Activated naive CD8-positive, alpha-beta T cell treated with anti-CD3 and anti-CD28 coated beads for 36 hours (primary cell): ENCODE results near the gene ZNF227. TPM values are rescaled to one million over a fixed set of nuclear protein-coding genes. Genes with fewer than 3 reads are reported as not detected.
"Not testable (repeated sequence)": the region's sequence is repeated elsewhere in the genome, so short reads cannot be mapped to it uniquely, and the experiment has no call there.

Experiments used
- DNase-seq: peaks from one replicate; pipeline ENCODE4 v3.0.0; 2021
- H3K27ac Mint-ChIP-seq: one replicate; pipeline ENCODE4 v1.8.0; 2022; ENCODE audit warnings: mild to moderate bottlenecking, moderate library complexity, mixed read lengths
- H3K27me3 Mint-ChIP-seq: one replicate; pipeline ENCODE4 v1.8.0; 2022; ENCODE audit warnings: mild to moderate bottlenecking, mixed read lengths
- H3K36me3 Mint-ChIP-seq: one replicate; pipeline ENCODE4 v1.8.0; 2021; ENCODE audit warnings: mild to moderate bottlenecking, mixed read lengths
- H3K4me1 Mint-ChIP-seq: one replicate; pipeline ENCODE4 v1.8.0; 2021; ENCODE audit warnings: mixed read lengths
- H3K4me3 Mint-ChIP-seq: one replicate; pipeline ENCODE4 v1.8.0; 2022; ENCODE audit warnings: mild to moderate bottlenecking, moderate library complexity, mixed read lengths
- H3K9me3 Mint-ChIP-seq: one replicate; pipeline ENCODE4 v1.8.0; 2022; ENCODE audit warnings: mixed read lengths
- total RNA-seq, 2 experiments: library from RNA; stranded (reverse); gene quantifications; one replicate each; pipeline ENCODE4 v1.2.3, GENCODE V29; 2021

ZNF227 gene
- total RNA-seq, result 10 to 100 TPM; 24.2 to 24.5 TPM

DNA sequence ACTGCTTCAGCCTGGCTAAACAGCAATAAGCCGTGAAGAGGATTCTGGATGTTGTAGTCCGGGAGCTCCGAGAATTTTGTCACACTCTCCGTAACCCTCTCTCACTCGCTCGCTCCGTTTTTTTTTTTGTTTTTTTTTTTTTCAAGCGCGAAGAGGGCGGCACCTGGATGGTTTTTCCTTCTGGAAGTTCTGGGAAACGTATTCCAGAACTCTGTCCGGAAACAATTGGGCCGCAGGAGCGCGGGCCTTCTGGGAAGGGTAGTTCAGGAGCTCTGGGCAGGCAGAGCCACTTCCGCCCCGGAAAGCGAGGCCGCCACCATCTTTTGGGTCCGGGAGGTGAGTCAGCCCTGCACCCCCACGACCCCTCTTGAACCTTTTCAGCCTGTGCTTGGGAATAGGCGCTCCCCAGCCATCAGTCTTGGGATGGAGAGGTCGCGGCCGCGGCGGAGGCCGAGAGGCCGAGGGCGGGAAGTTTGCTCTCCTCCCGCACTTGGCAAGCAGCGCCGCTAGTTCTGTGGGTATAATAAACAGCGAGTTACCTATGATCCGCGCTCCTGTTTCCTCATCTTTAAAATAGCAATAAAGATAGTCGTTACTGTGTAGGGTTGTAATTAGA is at the start of gene ZNF227:
Gene ZNF227, plus strand, starts transcription at position 283 of the 616 bp plus-strand sequence. CDS start 5,261 bp downstream, outside the sequence.
- no peaks in the 10 kb centered on the region for H3K27me3 Mint-ChIP-seq
- peaks cover 12% of the 10 kb centered on the region for H3K4me1 Mint-ChIP-seq
- H3K27ac Mint-ChIP-seq, result peak within 1 kb of the TSS; percentile 93
- peaks cover 42% of the 10 kb centered on the region for H3K36me3 Mint-ChIP-seq
- peak within 1 kb of the TSS; percentile 92 for H3K4me3 Mint-ChIP-seq
- DNase-seq, result peak; percentile 83
- H3K9me3 Mint-ChIP-seq, result peaks cover 7% of the 10 kb centered on the region

GRCh38 chr19:44163789-44164188 is 48.5 kb upstream of the ZNF227 start:
- Mint-ChIP-seq H3K9me3 (peaks cover 41% of the 10 kb centered on the region), H3K27me3 (no peaks in the 10 kb centered on the region), H3K4me1 (peaks cover 29% of the 10 kb centered on the region), H3K27ac (no peak overlapping the region), H3K4me3 (no peak overlapping the region), H3K36me3 (peaks cover 34% of the 10 kb centered on the region)
- no peak for DNase-seq

DNA sequence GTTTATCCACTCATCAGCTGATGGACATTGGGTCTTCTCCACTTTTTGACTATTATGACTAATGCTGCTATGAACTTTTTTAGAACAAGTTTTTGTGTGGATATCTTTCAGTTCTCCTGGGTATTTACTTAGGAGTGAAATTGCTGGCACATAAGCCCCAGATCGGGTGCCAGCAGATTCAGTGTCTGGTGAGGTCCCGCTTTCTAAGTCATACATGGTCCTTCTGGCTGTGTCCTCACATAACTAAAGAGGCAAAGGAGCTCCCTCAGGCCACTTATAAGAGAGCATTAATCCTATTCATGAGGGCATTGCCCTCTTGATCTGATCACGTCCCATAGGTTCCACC is 48.0 kb upstream of the ZNF227 start:
- Mint-ChIP-seq H3K9me3 (peaks cover 43% of the 10 kb centered on the region), H3K4me1 (peaks cover 29% of the 10 kb centered on the region), H3K27me3 (no peaks in the 10 kb centered on the region), H3K36me3 (peaks cover 39% of the 10 kb centered on the region), H3K4me3 (peak overlapping the region; percentile 91), H3K27ac (peak overlapping the region; percentile 94)
- DNase-seq, result no peak

DNA sequence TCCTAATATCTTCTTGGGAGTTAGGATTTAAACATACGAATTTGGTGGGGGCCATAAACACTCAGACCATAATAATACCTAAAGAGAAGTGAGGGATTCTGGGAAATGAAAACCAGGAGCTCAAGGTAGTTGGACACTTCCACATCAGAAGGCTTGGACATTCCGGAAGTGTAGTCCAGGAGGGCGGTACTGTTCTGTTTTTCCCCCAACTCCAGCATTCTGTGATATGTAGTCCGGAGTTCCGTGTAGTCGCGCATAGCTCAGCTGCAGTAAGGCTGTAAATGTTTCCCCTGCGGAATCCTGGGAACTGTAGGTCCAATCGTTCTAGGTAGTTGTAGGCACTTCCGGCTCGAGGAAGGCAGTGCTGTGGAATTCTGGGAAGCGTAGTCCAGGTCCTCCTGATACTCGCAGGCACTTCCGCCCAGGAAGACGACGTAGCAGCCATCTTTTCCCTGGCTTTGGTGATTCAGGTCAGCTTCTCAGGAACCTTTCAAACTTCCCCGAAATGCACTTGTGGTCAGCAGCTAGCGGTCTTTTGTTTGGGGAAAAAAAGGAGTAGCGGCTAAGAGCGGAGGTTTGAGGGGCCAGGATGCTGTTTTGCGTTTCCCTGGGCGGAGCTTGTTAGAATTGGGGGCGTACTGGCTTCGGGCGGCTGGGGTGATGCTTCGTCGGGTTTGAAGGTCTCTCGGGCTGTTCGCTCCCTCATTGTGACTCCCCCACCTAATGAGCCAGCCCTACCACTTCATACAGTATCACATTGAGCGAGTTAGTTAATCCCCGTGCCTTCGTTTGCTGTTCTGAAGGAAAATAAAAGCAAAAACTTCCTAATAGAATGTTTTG is 47.4 kb upstream of the ZNF227 start, which contains the start of gene ZNF226:
Gene ZNF226, plus strand, starts transcription at position 428 of the 840 bp plus-strand sequence. CDS start 4,981 bp downstream, outside the sequence.
- DNase-seq, result peak; percentile 79
- H3K27me3 Mint-ChIP-seq, result no peaks in the 10 kb centered on the region
- H3K36me3 Mint-ChIP-seq, result peaks cover 45% of the 10 kb centered on the region
- peaks cover 29% of the 10 kb centered on the region for H3K4me1 Mint-ChIP-seq
- H3K9me3 Mint-ChIP-seq, result peaks cover 45% of the 10 kb centered on the region
- H3K27ac Mint-ChIP-seq, result peak within 1 kb of the TSS; percentile 94
- H3K4me3 Mint-ChIP-seq, result peak within 1 kb of the TSS; percentile 91

GRCh38 chr19:44170660-44171059 is 41.7 kb upstream of the ZNF227 start:
- Mint-ChIP-seq H3K9me3 (peaks cover 57% of the 10 kb centered on the region), H3K36me3 (peaks cover 92% of the 10 kb centered on the region)

DNA sequence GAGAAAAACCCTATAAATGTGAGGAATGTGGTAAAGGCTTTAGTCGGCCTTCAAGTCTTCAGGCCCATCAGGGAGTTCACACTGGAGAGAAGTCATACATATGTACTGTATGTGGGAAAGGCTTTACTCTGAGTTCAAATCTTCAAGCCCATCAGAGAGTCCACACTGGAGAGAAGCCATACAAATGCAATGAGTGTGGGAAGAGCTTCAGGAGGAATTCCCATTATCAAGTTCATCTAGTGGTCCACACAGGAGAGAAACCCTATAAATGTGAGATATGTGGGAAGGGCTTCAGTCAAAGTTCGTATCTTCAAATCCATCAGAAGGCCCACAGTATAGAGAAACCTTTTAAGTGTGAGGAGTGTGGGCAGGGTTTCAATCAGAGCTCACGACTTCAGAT is 35.7 kb upstream of the ZNF227 start:
- H3K36me3 Mint-ChIP-seq, result peaks cover 70% of the 10 kb centered on the region
- no peaks in the 10 kb centered on the region for H3K4me1 Mint-ChIP-seq
- no peak overlapping the region for H3K4me3 Mint-ChIP-seq
- H3K27ac Mint-ChIP-seq, result no peak overlapping the region
- H3K9me3 Mint-ChIP-seq, result peaks cover 64% of the 10 kb centered on the region
- no peak for DNase-seq
- no peaks in the 10 kb centered on the region for H3K27me3 Mint-ChIP-seq

More at GRCh38 chr19:44170660-44171059, 41.7 kb upstream of the ZNF227 start:
- H3K4me3 Mint-ChIP-seq, DNase-seq, H3K27ac Mint-ChIP-seq, H3K27me3 Mint-ChIP-seq: not testable (repeated sequence)
- H3K4me1 Mint-ChIP-seq, result peaks cover 20% of the 10 kb centered on the region

GRCh38 chr19:44180968-44181367 is 31.4 kb upstream of the ZNF227 start:
- H3K36me3 Mint-ChIP-seq, result peaks cover 26% of the 10 kb centered on the region
- H3K27ac Mint-ChIP-seq, result no peak overlapping the region
- no peaks in the 10 kb centered on the region for H3K27me3 Mint-ChIP-seq
- DNase-seq, result no peak
- peaks cover 52% of the 10 kb centered on the region for H3K9me3 Mint-ChIP-seq
- no peaks in the 10 kb centered on the region for H3K4me1 Mint-ChIP-seq
- no peak overlapping the region for H3K4me3 Mint-ChIP-seq

GRCh38 chr19:44182145-44182544 is 30.2 kb upstream of the ZNF227 start:
- H3K27ac Mint-ChIP-seq, result no peak overlapping the region
- no peak overlapping the region for H3K4me3 Mint-ChIP-seq
- no peaks in the 10 kb centered on the region for H3K27me3 Mint-ChIP-seq
- DNase-seq, result no peak
- peaks cover 43% of the 10 kb centered on the region for H3K9me3 Mint-ChIP-seq
- peaks cover 15% of the 10 kb centered on the region for H3K36me3 Mint-ChIP-seq
- H3K4me1 Mint-ChIP-seq, result no peaks in the 10 kb centered on the region

GRCh38 chr19:44190020-44190419 is 22.3 kb upstream of the ZNF227 start:
- H3K27me3 Mint-ChIP-seq, result no peaks in the 10 kb centered on the region
- no peak overlapping the region for H3K27ac Mint-ChIP-seq
- no peak for DNase-seq
- no peaks in the 10 kb centered on the region for H3K4me1 Mint-ChIP-seq
- peaks cover 16% of the 10 kb centered on the region for H3K36me3 Mint-ChIP-seq
- H3K9me3 Mint-ChIP-seq, result peaks cover 41% of the 10 kb centered on the region
- no peak overlapping the region for H3K4me3 Mint-ChIP-seq

GRCh38 chr19:44192127-44192526 is 20.2 kb upstream of the ZNF227 start:
- peaks cover 28% of the 10 kb centered on the region for H3K36me3 Mint-ChIP-seq
- H3K9me3 Mint-ChIP-seq, result peaks cover 50% of the 10 kb centered on the region
- no peaks in the 10 kb centered on the region for H3K27me3 Mint-ChIP-seq
- H3K4me1 Mint-ChIP-seq, result no peaks in the 10 kb centered on the region
- no peak for DNase-seq
- H3K4me3 Mint-ChIP-seq, result no peak overlapping the region
- H3K27ac Mint-ChIP-seq, result no peak overlapping the region

- Mint-ChIP-seq H3K27me3 (no peaks in the 10 kb centered on the region), H3K36me3 (peaks cover 22% of the 10 kb centered on the region), H3K4me3 (no peak overlapping the region), H3K4me1 (no peaks in the 10 kb centered on the region), H3K9me3 (peaks cover 35% of the 10 kb centered on the region), H3K27ac (no peak overlapping the region)
- DNase-seq, result no peak
Measured at GRCh38 chr19:44196772-44197171, 15.6 kb upstream of the ZNF227 start.

- no peak for DNase-seq
- Mint-ChIP-seq H3K27me3 (peaks cover 17% of the 10 kb centered on the region), H3K27ac (no peak overlapping the region), H3K9me3 (peaks cover 22% of the 10 kb centered on the region), H3K4me3 (no peak overlapping the region), H3K36me3 (peaks cover 20% of the 10 kb centered on the region), H3K4me1 (peaks cover 4% of the 10 kb centered on the region)
Measured at GRCh38 chr19:44202470-44202869, 9.9 kb upstream of the ZNF227 start.

GRCh38 chr19:44202974-44203373 is 9.4 kb upstream of the ZNF227 start:
- Mint-ChIP-seq H3K27ac (no peak overlapping the region), H3K27me3 (peaks cover 17% of the 10 kb centered on the region), H3K9me3 (peaks cover 22% of the 10 kb centered on the region), H3K4me1 (peaks cover 4% of the 10 kb centered on the region), H3K36me3 (peaks cover 20% of the 10 kb centered on the region), H3K4me3 (no peak overlapping the region)
- no peak for DNase-seq

- not testable (repeated sequence) for H3K4me1 Mint-ChIP-seq, H3K27ac Mint-ChIP-seq, DNase-seq, H3K4me3 Mint-ChIP-seq
- Mint-ChIP-seq H3K27me3 (peaks cover 17% of the 10 kb centered on the region), H3K36me3 (peaks cover 17% of the 10 kb centered on the region), H3K9me3 (peaks cover 22% of the 10 kb centered on the region)
Measured at GRCh38 chr19:44203877-44204276, 8.5 kb upstream of the ZNF227 start.

GRCh38 chr19:44204772-44205171 is 7.6 kb upstream of the ZNF227 start:
- Mint-ChIP-seq H3K4me3 (no peak overlapping the region), H3K36me3 (peaks cover 18% of the 10 kb centered on the region)

More at GRCh38 chr19:44204772-44205171, 7.6 kb upstream of the ZNF227 start:
- Mint-ChIP-seq H3K27ac (no peak overlapping the region), H3K27me3 (peaks cover 17% of the 10 kb centered on the region), H3K9me3 (peaks cover 20% of the 10 kb centered on the region), H3K4me1 (peaks cover 5% of the 10 kb centered on the region)
- no peak for DNase-seq
